Measurements from ENCODE around the gene ECEL1. TPM values are rescaled to one million over a fixed set of nuclear protein-coding genes. Genes with fewer than 3 reads are reported as not detected.

Gene ECEL1
- total and polyA plus RNA-seq, 3 experiments from 2014 or later = not detected

- CTCF ChIA-PET = no interaction called here
- H3K27me3 ChIP-seq (ENCODE audit: insufficient read depth, low read length, poor library complexity, severe bottlenecking) = peaks cover 8% of the 10 kb centered on the region
- H3K27ac ChIP-seq (ENCODE audit: low read depth, low read length) = no peak overlapping the region
- H3K36me3 Mint-ChIP-seq = no peaks in the 10 kb centered on the region
- no peak for DNase-seq
- no peaks in the 10 kb centered on the region for H3K9me3 ChIP-seq (ENCODE audit: low read length)
- no peak overlapping the region for H3K4me3 ChIP-seq (ENCODE audit: low read length)
- H3K4me1 Mint-ChIP-seq = peaks cover 1 to 10% (median 5%) of the 10 kb centered on the region in 3 donors
- peaks cover 0 to 2% (median 0%) of the 10 kb centered on the region in 5 donors for H3K9me3 Mint-ChIP-seq
- POLR2A ChIA-PET = no interaction called here
- H3K27ac Mint-ChIP-seq = peak overlapping the region in 2 of 8 donors; percentile 17 to 36
- H3K4me3 Mint-ChIP-seq = no peak overlapping the region
- H3K4me1 ChIP-seq (ENCODE audit: insufficient read depth, low read length) = no peaks in the 10 kb centered on the region
- H3K27me3 Mint-ChIP-seq = peaks cover 20 to 47% of the 10 kb centered on the region in 2 donors
- no peaks in the 10 kb centered on the region for H3K36me3 ChIP-seq (ENCODE audit: insufficient read depth, low read length)
Observed at GRCh38 chr2:232501331-232501771, 13.7 kb upstream of the ECEL1 start.

DNA sequence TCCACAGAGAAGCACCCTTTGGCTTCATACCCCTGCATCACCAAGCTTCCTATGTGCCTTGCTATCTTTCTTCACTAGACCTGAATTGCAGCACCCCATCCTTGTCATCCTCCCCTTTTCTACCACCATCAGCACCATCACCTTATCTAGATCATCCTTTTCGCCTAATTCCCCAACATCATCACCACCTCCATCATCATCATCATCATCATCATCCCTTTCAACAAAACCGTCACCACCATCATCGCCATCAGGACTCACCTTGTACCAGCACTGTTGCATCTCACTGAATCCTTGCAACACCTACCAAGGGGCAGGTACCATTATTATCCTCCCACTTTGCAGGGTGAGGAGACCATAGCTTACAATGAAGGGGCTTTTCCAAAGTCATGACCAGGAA lies 10.8 kb upstream of the ECEL1 start:
- Mint-ChIP-seq H3K27ac (peak overlapping the region in 2 of 8 donors; percentile 0 to 2), H3K27me3 (peaks cover 6 to 29% of the 10 kb centered on the region in 2 donors), H3K9me3 (peaks cover 0 to 2% (median 0%) of the 10 kb centered on the region in 5 donors), H3K4me3 (no peak overlapping the region), H3K4me1 (peaks cover 0 to 5% (median 5%) of the 10 kb centered on the region in 3 donors), H3K36me3 (no peaks in the 10 kb centered on the region)
- H3K27me3 ChIP-seq (ENCODE audit: insufficient read depth, low read length, poor library complexity, severe bottlenecking) = peaks cover 8% of the 10 kb centered on the region
- no peak overlapping the region for H3K4me3 ChIP-seq (ENCODE audit: low read length)
- no peaks in the 10 kb centered on the region for H3K9me3 ChIP-seq (ENCODE audit: low read length)
- ChIA-PET POLR2A (no interaction called here), CTCF (no interaction called here)
- no peak for DNase-seq
- no peak overlapping the region for H3K27ac ChIP-seq (ENCODE audit: low read depth, low read length)
- no peaks in the 10 kb centered on the region for H3K4me1 ChIP-seq (ENCODE audit: insufficient read depth, low read length)
- H3K36me3 ChIP-seq (ENCODE audit: insufficient read depth, low read length) = no peaks in the 10 kb centered on the region

DNA sequence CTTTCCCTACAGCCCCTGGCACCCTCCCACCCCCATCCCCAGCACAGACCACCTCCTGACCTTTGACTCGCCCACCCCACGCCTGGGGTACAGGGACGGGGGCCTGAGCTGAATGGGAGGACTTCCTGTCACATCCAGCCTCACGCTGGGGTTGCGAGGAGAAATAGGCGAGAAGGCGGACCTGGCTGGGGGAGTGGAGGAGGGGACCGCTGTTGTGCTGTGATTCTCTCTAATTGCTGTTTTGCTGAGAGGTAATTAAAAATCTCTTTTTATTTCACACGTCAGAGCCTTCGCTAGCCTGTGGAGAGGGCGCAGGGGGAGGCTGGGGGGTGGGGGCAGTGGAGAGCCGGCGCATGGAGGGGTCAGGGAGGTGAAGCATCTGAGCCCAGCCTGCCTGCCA lies 9.7 kb upstream of the ECEL1 start:
- Mint-ChIP-seq H3K27ac (no peak overlapping the region), H3K36me3 (no peaks in the 10 kb centered on the region), H3K4me3 (peak overlapping the region in 1 of 7 donors; percentile 77), H3K9me3 (peaks cover 0 to 2% (median 0%) of the 10 kb centered on the region in 5 donors), H3K27me3 (peaks cover 6 to 30% of the 10 kb centered on the region in 2 donors), H3K4me1 (peaks cover 0 to 1% (median 1%) of the 10 kb centered on the region in 3 donors)
- no peaks in the 10 kb centered on the region for H3K9me3 ChIP-seq (ENCODE audit: low read length)
- ChIA-PET POLR2A (no interaction called here), CTCF (no interaction called here)
- DNase-seq = no peak
- H3K36me3 ChIP-seq (ENCODE audit: insufficient read depth, low read length) = no peaks in the 10 kb centered on the region
- no peaks in the 10 kb centered on the region for H3K4me1 ChIP-seq (ENCODE audit: insufficient read depth, low read length)
- no peak overlapping the region for H3K27ac ChIP-seq (ENCODE audit: low read depth, low read length)
- H3K27me3 ChIP-seq (ENCODE audit: insufficient read depth, low read length, poor library complexity, severe bottlenecking) = peaks cover 8% of the 10 kb centered on the region
- no peak overlapping the region for H3K4me3 ChIP-seq (ENCODE audit: low read length)

GRCh38 chr2:232496501-232497270 lies 9.1 kb upstream of the ECEL1 start:
- peaks cover 5% of the 10 kb centered on the region for H3K27me3 ChIP-seq (ENCODE audit: insufficient read depth, low read length, poor library complexity, severe bottlenecking)
- Mint-ChIP-seq H3K36me3 (no peaks in the 10 kb centered on the region), H3K4me3 (no peak overlapping the region), H3K27ac (no peak overlapping the region), H3K4me1 (no peaks in the 10 kb centered on the region), H3K27me3 (peaks cover 6 to 33% of the 10 kb centered on the region in 2 donors), H3K9me3 (peaks cover 0 to 2% (median 0%) of the 10 kb centered on the region in 5 donors)
- POLR2A ChIA-PET = no interaction called here
- no peaks in the 10 kb centered on the region for H3K4me1 ChIP-seq (ENCODE audit: insufficient read depth, low read length)
- DNase-seq = no peak
- no peak overlapping the region for H3K4me3 ChIP-seq (ENCODE audit: low read length)
- H3K36me3 ChIP-seq (ENCODE audit: insufficient read depth, low read length) = no peaks in the 10 kb centered on the region
- H3K27ac ChIP-seq (ENCODE audit: low read depth, low read length) = no peak overlapping the region
- H3K9me3 ChIP-seq (ENCODE audit: low read length) = no peaks in the 10 kb centered on the region
- CTCF ChIA-PET = no interaction called here

DNA sequence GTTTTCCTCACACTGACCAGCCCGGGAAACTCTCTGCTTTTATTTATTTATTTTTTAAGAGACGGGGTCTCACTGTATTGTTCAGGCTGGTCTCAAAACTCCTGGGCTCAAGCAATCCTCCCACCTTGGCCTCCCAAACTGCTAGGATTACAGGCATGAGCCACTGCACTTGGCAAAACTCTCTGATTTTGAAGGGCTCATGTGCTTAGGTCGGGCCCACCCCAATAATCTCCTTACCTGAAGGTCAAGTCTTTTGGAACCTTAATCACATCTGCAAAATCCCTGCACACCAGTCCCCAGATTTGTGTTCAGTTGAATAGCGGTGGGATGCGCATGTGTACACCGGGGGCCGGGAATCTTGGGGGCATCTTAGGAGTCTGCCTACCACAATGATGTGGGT lies 7.7 kb upstream of the ECEL1 start:
- Mint-ChIP-seq H3K27ac (no peak overlapping the region), H3K27me3 (peaks cover 0 to 30% of the 10 kb centered on the region in 2 donors), H3K4me3 (no peak overlapping the region), H3K9me3 (no peaks in the 10 kb centered on the region), H3K36me3 (no peaks in the 10 kb centered on the region), H3K4me1 (no peaks in the 10 kb centered on the region)
- ChIA-PET CTCF (interaction anchor here (1.1 kb wide), 1 partner anchor 9 kb away, joined by 3 read pairs; no protein-coding TSS in a partner anchor), POLR2A (interaction anchor here (0.6 kb wide), 1 partner anchor 1024 kb away, joined by 3 read pairs; no protein-coding TSS in a partner anchor)
- H3K36me3 ChIP-seq (ENCODE audit: insufficient read depth, low read length) = no peaks in the 10 kb centered on the region
- H3K27me3 ChIP-seq (ENCODE audit: insufficient read depth, low read length, poor library complexity, severe bottlenecking) = no peaks in the 10 kb centered on the region
- no peak overlapping the region for H3K27ac ChIP-seq (ENCODE audit: low read depth, low read length)
- DNase-seq = no peak
- no peaks in the 10 kb centered on the region for H3K4me1 ChIP-seq (ENCODE audit: insufficient read depth, low read length)
- no peak overlapping the region for H3K4me3 ChIP-seq (ENCODE audit: low read length)
- no peaks in the 10 kb centered on the region for H3K9me3 ChIP-seq (ENCODE audit: low read length)

DNA sequence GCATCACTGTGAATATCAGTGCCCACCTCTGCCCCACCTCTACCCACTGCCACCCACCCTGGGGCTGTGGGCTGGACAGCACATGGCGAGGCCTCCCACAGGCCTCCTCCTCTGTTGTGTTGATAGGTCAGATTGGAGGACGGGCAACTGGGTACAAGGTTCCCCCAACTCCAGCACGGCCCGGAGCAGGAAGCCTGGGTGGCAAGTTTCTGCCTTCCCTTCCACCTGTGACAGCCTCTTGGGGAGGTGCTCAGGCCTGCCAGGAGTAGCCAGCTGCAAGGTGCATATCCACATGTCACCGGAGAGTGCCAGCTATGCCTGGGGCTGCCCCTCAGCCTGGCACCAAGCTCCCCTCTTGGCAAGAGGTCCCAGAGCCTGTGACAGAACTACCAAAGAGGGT lies 6.9 kb upstream of the ECEL1 start:
- POLR2A ChIA-PET = no interaction called here
- Mint-ChIP-seq H3K27ac (no peak overlapping the region), H3K9me3 (no peaks in the 10 kb centered on the region), H3K36me3 (no peaks in the 10 kb centered on the region), H3K4me1 (no peaks in the 10 kb centered on the region), H3K27me3 (peaks cover 2 to 30% of the 10 kb centered on the region in 2 donors), H3K4me3 (no peak overlapping the region)
- no peaks in the 10 kb centered on the region for H3K36me3 ChIP-seq (ENCODE audit: insufficient read depth, low read length)
- DNase-seq = peak in 1 of 5 donors; percentile 11
- H3K27me3 ChIP-seq (ENCODE audit: insufficient read depth, low read length, poor library complexity, severe bottlenecking) = no peaks in the 10 kb centered on the region
- no peak overlapping the region for H3K4me3 ChIP-seq (ENCODE audit: low read length)
- no peaks in the 10 kb centered on the region for H3K4me1 ChIP-seq (ENCODE audit: insufficient read depth, low read length)
- CTCF ChIA-PET = no interaction called here
- no peak overlapping the region for H3K27ac ChIP-seq (ENCODE audit: low read depth, low read length)
- no peaks in the 10 kb centered on the region for H3K9me3 ChIP-seq (ENCODE audit: low read length)

DNA sequence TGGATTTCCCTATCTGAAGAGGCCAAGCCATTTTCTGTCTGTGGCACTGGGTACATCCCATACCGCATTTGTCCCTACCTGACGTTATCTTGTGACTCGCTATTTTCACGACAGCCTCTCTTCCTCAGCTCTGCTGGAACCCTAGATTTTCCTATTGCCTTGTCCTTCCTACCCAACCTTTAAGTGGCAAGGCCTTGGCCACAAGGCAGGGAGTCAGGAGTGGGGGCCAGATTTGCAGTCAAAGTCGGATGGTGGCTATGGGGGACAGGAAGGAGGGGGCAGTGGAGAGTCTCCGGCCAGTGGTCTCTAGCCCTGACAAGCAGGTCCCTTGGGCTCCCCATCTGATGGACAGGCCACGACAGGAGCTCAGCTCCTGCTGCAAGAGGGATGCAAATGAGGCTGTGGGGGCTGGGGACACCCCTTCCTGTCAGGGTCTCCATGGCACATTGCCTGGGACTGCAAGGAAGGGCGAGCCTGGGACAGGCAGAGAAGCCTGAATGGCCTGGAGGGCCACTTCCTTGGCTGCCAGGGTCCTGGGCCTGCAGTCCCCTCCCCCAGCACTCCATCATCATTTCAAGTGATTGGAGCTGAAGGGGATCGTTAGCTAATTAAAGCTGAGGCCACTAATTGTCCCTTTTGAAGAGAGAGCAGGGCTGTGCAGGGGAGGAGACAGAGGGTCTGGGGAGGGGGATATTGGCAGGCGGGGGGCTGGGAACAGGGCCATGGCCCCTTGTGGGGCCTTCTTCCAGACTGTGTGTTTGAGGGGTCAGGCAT lies 6.3 kb upstream of the ECEL1 start:
- POLR2A ChIA-PET = no interaction called here
- H3K9me3 Mint-ChIP-seq = no peaks in the 10 kb centered on the region

More for the DNA sequence above, 6.3 kb upstream of the ECEL1 start:
- Mint-ChIP-seq H3K36me3 (no peaks in the 10 kb centered on the region), H3K27ac (peak overlapping the region in 1 of 8 donors; percentile 72), H3K27me3 (peaks cover 7 to 37% of the 10 kb centered on the region in 2 donors), H3K4me3 (no peak overlapping the region), H3K4me1 (peaks cover 0 to under 1% (median 0%) of the 10 kb centered on the region in 3 donors)
- Histone ChIP-seq H3K4me3 (ENCODE audit: low read length) (no peak overlapping the region), H3K27me3 (ENCODE audit: insufficient read depth, low read length, poor library complexity, severe bottlenecking) (no peaks in the 10 kb centered on the region), H3K4me1 (ENCODE audit: insufficient read depth, low read length) (no peaks in the 10 kb centered on the region), H3K9me3 (ENCODE audit: low read length) (no peaks in the 10 kb centered on the region), H3K36me3 (ENCODE audit: insufficient read depth, low read length) (no peaks in the 10 kb centered on the region), H3K27ac (ENCODE audit: low read depth, low read length) (no peak overlapping the region)
- DNase-seq = peak in 1 of 5 donors; percentile 15
- CTCF ChIA-PET = no interaction called here

Data from CD8-positive, alpha-beta memory T cell (primary cell).